Stomach (tissue), 4 donors: ENCODE data around the gene TOMM5.

Experiments used
- CTCF ChIP-seq, 7 experiments: fragments of 450-650 bp in 4 of 7; fragments of 200-600 bp in 3 of 7; sonication (generic) in 3 of 7; IDR thresholded peaks; one replicate each; pipeline ENCODE4 v1.5.1; 2016 to 2019; ENCODE audit warnings: antibody characterized with exemption in 7 of 7, control low read depth in 2 of 7, mild to moderate bottlenecking in 1 of 7
- POLR2AphosphoS5 ChIP-seq, 3 donors: sonication (generic); formaldehyde crosslinking; IDR thresholded peaks; one replicate each; pipeline ENCODE4 v1.6.1; 2016; ENCODE audit warnings: antibody characterized with exemption in 3 of 3

DNA sequence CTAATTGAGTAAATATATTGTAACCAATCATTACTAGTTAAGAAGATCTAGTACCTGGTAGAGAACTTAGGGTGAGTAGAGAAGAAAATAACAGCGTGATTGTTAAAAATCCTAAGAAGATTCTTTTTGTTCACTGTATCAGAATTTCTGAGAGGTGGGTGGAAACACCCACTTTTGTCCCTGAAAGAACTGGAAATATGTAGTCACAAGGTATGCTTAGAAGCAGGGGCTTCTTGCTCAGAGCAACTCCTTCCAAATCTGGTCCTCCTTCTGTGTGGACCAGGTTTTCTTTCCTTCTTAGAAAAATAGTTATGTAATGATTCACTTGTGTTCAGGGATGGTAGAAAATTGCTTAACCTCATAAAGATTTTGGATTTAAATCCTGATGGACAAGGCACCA, 11.9 kb upstream of the TOMM5 start:
- TF ChIP-seq CTCF (IDR thresholded peaks at IDR 0.05) (no peak), POLR2AphosphoS5 (IDR thresholded peaks at IDR 0.05) (no peak)
